Body of pancreas (tissue), 4 donors: ENCODE data around the gene FAM107B. TPM values are rescaled to one million over a fixed set of nuclear protein-coding genes. Genes with fewer than 3 reads are reported as not detected.
"Not testable (repeated sequence)": the region's sequence is repeated elsewhere in the genome, so short reads cannot be mapped to it uniquely, and the experiment has no call there.

Source experiments
- ATAC-seq: fragments of 150-250 bp; one replicate; pipeline ENCODE4 v1.9.1; 2016
- DNase-seq, 4 donors: peaks; one replicate each; pipeline ENCODE4 v3.0.0-alpha.2; 2019
- H3K27ac ChIP-seq, 4 donors: fragments of 200-600 bp; sonication (generic); 1 replicate in 3 of 4; 2 replicates in 1 of 4; pipeline versions ENCODE4 v1.5.1 to v1.6.1; 2016 to 2019; ENCODE audit warnings: mild to moderate bottlenecking in 1 of 4, mixed read lengths in 1 of 4, moderate library complexity in 1 of 4
- H3K27me3 ChIP-seq, 2 donors: fragments of 200-600 bp; sonication (generic); one replicate each; pipeline ENCODE4 v1.6.0; 2016; ENCODE audit warnings: mild to moderate bottlenecking in 1 of 2
- H3K36me3 ChIP-seq, 2 donors: fragments of 200-600 bp; sonication (generic); replicated peaks in 1 of 2; 2 replicates each; pipeline ENCODE4 v1.5.1; 2016; ENCODE audit warnings: low read depth in 2 of 2; ENCODE audit not compliant: insufficient read depth in 1 of 2
- H3K4me1 ChIP-seq: fragments of 200-600 bp; sonication (generic); one replicate; pipeline ENCODE4 v1.6.0; 2016
- H3K4me3 ChIP-seq, 2 donors: fragments of 200-600 bp; sonication (generic); 1 replicate in 1 of 2; 2 replicates in 1 of 2; pipeline ENCODE4 v1.5.1; 2016 to 2019
- H3K9me3 ChIP-seq, 3 donors: fragments of 200-600 bp; sonication (generic); 1 replicate in 2 of 3; 2 replicates in 1 of 3; pipeline ENCODE4 v1.5.1; 2016
- CTCF ChIP-seq, 7 experiments: fragments of 450-650 bp in 4 of 7; fragments of 200-600 bp in 3 of 7; sonication (generic) in 3 of 7; IDR thresholded peaks; one replicate each; pipeline ENCODE4 v1.5.1; 2016 to 2019; ENCODE audit warnings: antibody characterized with exemption in 7 of 7
- POLR2A ChIP-seq, 3 donors: fragments of 450-650 bp; IDR thresholded peaks; one replicate each; pipeline ENCODE4 v1.6.1; 2016; ENCODE audit warnings: antibody characterized with exemption in 3 of 3, mild to moderate bottlenecking in 2 of 3
- WGBS, 2 donors: methylation state at CpG; one replicate each; pipeline ENCODE4 v1.1.5; 2017; 5-methylcytosine and 5-hydroxymethylcytosine counted together
- intact Hi-C: fragments of 100-400 bp; cut with DNase I; formaldehyde crosslinking; loops from one replicate; pipeline ENCODE4 v1.15.1; 2023
- total RNA-seq, 2 donors: library from RNA; depleted of rRNA; stranded (reverse); fragments of >200 nt; gene quantifications; one replicate each; pipeline ENCODE4 v1.1.0, GENCODE V29; 2016

Gene FAM107B
- total RNA-seq, 2 donors from 2014 or later = 19.4 to 45.9 TPM

DNA sequence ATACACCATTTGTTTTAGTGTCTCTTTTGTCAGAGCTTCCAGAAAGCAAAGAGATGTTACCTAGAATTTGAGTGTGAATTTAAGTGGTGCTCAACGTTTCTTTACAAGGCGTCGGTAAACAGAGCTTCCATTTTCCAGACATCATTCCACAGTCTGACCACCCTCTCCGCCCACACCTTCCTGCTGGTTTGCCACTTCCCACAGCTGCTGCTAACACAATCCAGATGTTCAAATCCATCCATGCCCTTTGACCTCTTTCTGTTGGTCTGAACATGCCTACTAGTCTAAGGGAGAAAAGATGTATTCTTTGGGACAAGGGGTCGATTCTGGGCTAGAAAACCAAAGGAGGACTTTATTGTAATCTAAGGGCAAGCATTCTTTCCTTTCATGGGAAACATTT is 86.1 kb downstream of the FAM107B start:
- Histone ChIP-seq H3K4me1 (peaks cover 16% of the 10 kb centered on the region), H3K27me3 (no peaks in the 10 kb centered on the region), H3K4me3 (no peak overlapping the region), H3K27ac (no peak overlapping the region), H3K36me3 (no peaks in the 10 kb centered on the region), H3K9me3 (no peaks in the 10 kb centered on the region)
- DNase-seq (no peak), ATAC-seq (no peak)
- WGBS, 2 donors = 55 to 60% methylated on average over 5 of the region's 5 CpGs
- intact Hi-C loops = no loop called here
- TF ChIP-seq CTCF (IDR thresholded peaks at IDR 0.05) = no peak
- no peak for TF ChIP-seq POLR2A (IDR thresholded peaks at IDR 0.05)

- H3K36me3 ChIP-seq, DNase-seq, H3K4me3 ChIP-seq, ATAC-seq, H3K27ac ChIP-seq, H3K9me3 ChIP-seq, intact Hi-C loops, H3K27me3 ChIP-seq: not testable (repeated sequence)
- WGBS, 2 donors = 86 to 88% methylated on average over 7 of the region's 7 CpGs
- H3K4me1 ChIP-seq = peaks cover 18% of the 10 kb centered on the region
Measured at GRCh38 chr10:14688189-14688588, 86.5 kb downstream of the FAM107B start.

DNA sequence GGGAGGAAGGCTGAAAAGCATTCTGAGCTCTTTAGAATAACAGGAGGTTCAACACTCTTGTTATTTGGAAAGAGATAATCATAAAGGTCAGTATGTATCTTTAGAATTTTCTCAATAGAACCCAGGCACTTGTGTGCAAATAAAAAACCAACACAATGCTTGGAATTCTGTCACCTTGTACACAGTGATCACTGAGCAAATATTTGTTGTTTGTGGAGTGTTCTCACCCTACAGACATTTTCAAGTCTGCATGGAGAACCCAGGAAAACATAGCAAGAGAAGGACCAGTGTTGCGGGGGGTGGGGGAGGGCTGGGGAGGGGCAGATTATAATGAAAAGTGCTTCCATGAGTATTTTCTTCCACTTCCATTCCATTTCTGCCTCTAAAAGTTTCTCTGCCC is 87.4 kb downstream of the FAM107B start:
- intact Hi-C loops = no loop called here
- TF ChIP-seq CTCF (IDR thresholded peaks at IDR 0.05) = no peak
- no peak for TF ChIP-seq POLR2A (IDR thresholded peaks at IDR 0.05)
- no peaks in the 10 kb centered on the region for H3K9me3 ChIP-seq
- H3K27me3 ChIP-seq = no peaks in the 10 kb centered on the region
- peak overlapping the region in 3 of 4 donors; percentile 16 to 63 (median 47) for H3K27ac ChIP-seq
- 27 to 50% methylated on average over 1 of the region's 1 CpG for WGBS, 2 donors
- peaks cover 21% of the 10 kb centered on the region for H3K4me1 ChIP-seq
- DNase-seq (no peak), ATAC-seq (peak; percentile 68)
- no peak overlapping the region for H3K4me3 ChIP-seq
- H3K36me3 ChIP-seq = no peaks in the 10 kb centered on the region

- intact Hi-C loops = no loop called here
- no peak for DNase-seq
- no peak for ATAC-seq
- H3K36me3 ChIP-seq = no peaks in the 10 kb centered on the region
- H3K27ac ChIP-seq = peak overlapping the region in 1 of 4 donors; percentile 25
- no peaks in the 10 kb centered on the region for H3K27me3 ChIP-seq
- TF ChIP-seq CTCF (IDR thresholded peaks at IDR 0.05) (no peak), POLR2A (IDR thresholded peaks at IDR 0.05) (no peak)
- H3K9me3 ChIP-seq = no peaks in the 10 kb centered on the region
- no peak overlapping the region for H3K4me3 ChIP-seq
- peaks cover 21% of the 10 kb centered on the region for H3K4me1 ChIP-seq
- 83 to 94% methylated on average over 5 of the region's 5 CpGs for WGBS, 2 donors
Measured at GRCh38 chr10:14686356-14686755, 88.3 kb downstream of the FAM107B start.

- no peak overlapping the region for H3K4me3 ChIP-seq
- H3K27ac ChIP-seq = no peak overlapping the region
- H3K36me3 ChIP-seq = no peaks in the 10 kb centered on the region
- peaks cover 21% of the 10 kb centered on the region for H3K4me1 ChIP-seq
- H3K9me3 ChIP-seq = no peaks in the 10 kb centered on the region
- H3K27me3 ChIP-seq = no peaks in the 10 kb centered on the region
- 89 to 91% methylated on average over 2 of the region's 2 CpGs for WGBS, 2 donors
- ATAC-seq = no peak
- no peak for DNase-seq
- intact Hi-C loops = no loop called here
- no peak for TF ChIP-seq POLR2A (IDR thresholded peaks at IDR 0.05)
- TF ChIP-seq CTCF (IDR thresholded peaks at IDR 0.05) = no peak
Measured at GRCh38 chr10:14684354-14684753, 90.3 kb downstream of the FAM107B start.
